IMR-90 (cell line): ENCODE measurements around the gene PRDX5. TPM values are rescaled to one million over a fixed set of nuclear protein-coding genes. Genes with fewer than 3 reads are reported as not detected.

Source experiments
- ATAC-seq: fragments of 200-7000 bp; cut with Tn5 transposase; 2 replicates; pipeline ENCODE4 v1.9.1; 2020; ENCODE audit warnings: low read depth, mild to moderate bottlenecking, moderate library complexity
- BruUV-seq: library from RNA; stranded (reverse); fragments of 400-500 nt; replicated peaks from 2 replicates; lab custom pipeline; 2021; lab: Mats Ljungman, UMichigan
- CTCF ChIA-PET: fragments of 300-600 bp; formaldehyde crosslinking; extraction: SDS; loops from one replicate; lab custom pipeline; 2021; ENCODE audit warnings: antibody characterized with exemption; lab: Yijun Ruan, JAX
- POLR2A ChIA-PET: fragments of 300-600 bp; sonication (Branson Sonifier 250); formaldehyde crosslinking; loops from one replicate; lab custom pipeline; 2022; ENCODE audit warnings: antibody characterized with exemption; ENCODE audit not compliant: unreplicated experiment; lab: Charles Lee
- DNase-seq: peaks from one replicate; pipeline ENCODE4 v3.0.0; 2013
- H2AFZ ChIP-seq: replicated peaks from 2 replicates; pipeline ENCODE3; 2013; ENCODE audit warnings: low read length, mild to moderate bottlenecking; ENCODE audit not compliant: poor library complexity
- H2AK5ac ChIP-seq: 2 replicates; pipeline ENCODE4 v1.6.1; 2013; ENCODE audit warnings: low read depth, low read length, inconsistent platforms
- H2AK9ac ChIP-seq: replicated peaks from 2 replicates; pipeline ENCODE3; 2013; ENCODE audit warnings: mild to moderate bottlenecking, low read depth, low read length, moderate library complexity; ENCODE audit not compliant: poor library complexity
- H2BK120ac ChIP-seq: 2 replicates; pipeline ENCODE4 v1.6.1; 2013; ENCODE audit warnings: low read depth, low read length, inconsistent platforms
- H2BK15ac ChIP-seq: 3 replicates; pipeline ENCODE4 v1.6.1; 2013; ENCODE audit warnings: low read depth, low read length, inconsistent platforms
- H2BK20ac ChIP-seq: 2 replicates; pipeline ENCODE4 v1.6.1; 2013; ENCODE audit warnings: low read depth, mild to moderate bottlenecking, inconsistent platforms, low read length, moderate library complexity
- H2BK5ac ChIP-seq: 2 replicates; pipeline ENCODE4 v1.6.1; 2013; ENCODE audit warnings: mild to moderate bottlenecking, low read depth, low read length, inconsistent platforms; ENCODE audit not compliant: poor library complexity, severe bottlenecking
- H3K14ac ChIP-seq: replicated peaks from 2 replicates; pipeline ENCODE4 v1.6.1; 2013; ENCODE audit warnings: low read depth, low read length, inconsistent platforms
- H3K18ac ChIP-seq: 2 replicates; pipeline ENCODE4 v1.6.1; 2013; ENCODE audit warnings: low read depth, low read length, control low read depth
- H3K23ac ChIP-seq: 2 replicates; pipeline ENCODE4 v1.6.1; 2013; ENCODE audit warnings: low read depth, low read length, inconsistent platforms
- H3K27ac ChIP-seq: 2 replicates; pipeline ENCODE4 v1.5.1; 2013; ENCODE audit warnings: mild to moderate bottlenecking, control low read depth, low read length; ENCODE audit not compliant: insufficient read depth
- H3K27me3 ChIP-seq: 2 replicates; pipeline ENCODE4 v1.6.1; 2013; ENCODE audit warnings: low read length; ENCODE audit not compliant: control insufficient read depth, insufficient read depth
- H3K36me3 ChIP-seq: 2 replicates; pipeline ENCODE4 v1.6.1; 2013; ENCODE audit warnings: low read length, mixed read lengths; ENCODE audit not compliant: control insufficient read depth, insufficient read depth
- H3K4ac ChIP-seq: 2 replicates; pipeline ENCODE4 v1.6.1; 2013; ENCODE audit warnings: low read depth, low read length, inconsistent platforms
- H3K4me1 ChIP-seq: 2 replicates; pipeline ENCODE4 v1.6.1; 2013; ENCODE audit warnings: low read length, mixed read lengths; ENCODE audit not compliant: control insufficient read depth, insufficient read depth
- H3K4me2 ChIP-seq: 2 replicates; pipeline ENCODE4 v1.6.1; 2013; ENCODE audit warnings: low read depth, mild to moderate bottlenecking, control low read depth, low read length, moderate library complexity
- H3K4me3 ChIP-seq: 2 replicates; pipeline ENCODE4 v1.5.1; 2013; ENCODE audit warnings: low read depth, mild to moderate bottlenecking, control low read depth, low read length, moderate library complexity; ENCODE audit not compliant: insufficient read depth
- H3K56ac ChIP-seq: 2 replicates; pipeline ENCODE4 v1.6.1; 2013; ENCODE audit warnings: low read length, inconsistent platforms; ENCODE audit not compliant: insufficient read depth; ENCODE audit errors: extremely low read depth
- H3K79me1 ChIP-seq, 2 experiments: 2 replicates each; pipeline ENCODE4 v1.6.1; 2013; ENCODE audit warnings: low read length in 2 of 2, inconsistent platforms in 1 of 2, low read depth in 1 of 2
- H3K9ac ChIP-seq: 2 replicates; pipeline ENCODE4 v1.6.1; 2013; ENCODE audit warnings: low read depth, low read length, control low read depth
- H3K9me1 ChIP-seq: 2 replicates; pipeline ENCODE4 v1.6.1; 2013; ENCODE audit warnings: low read length, inconsistent platforms; ENCODE audit not compliant: insufficient read depth
- H3K9me3 ChIP-seq: 2 replicates; pipeline ENCODE4 v1.6.1; 2013; ENCODE audit warnings: low read length; ENCODE audit not compliant: control insufficient read depth, insufficient read depth
- H4K20me1 ChIP-seq: 2 replicates; pipeline ENCODE4 v1.6.1; 2013; ENCODE audit warnings: low read length, inconsistent platforms; ENCODE audit not compliant: insufficient read depth
- H4K5ac ChIP-seq: 2 replicates; pipeline ENCODE4 v1.6.1; 2013; ENCODE audit warnings: mild to moderate bottlenecking, low read depth, low read length, control low read depth
- H4K8ac ChIP-seq, 2 experiments: 2 replicates each; pipeline ENCODE4 v1.6.1; 2013; ENCODE audit warnings: low read depth in 2 of 2, low read length in 2 of 2, control low read depth in 1 of 2, inconsistent platforms in 1 of 2
- H4K91ac ChIP-seq: 2 replicates; pipeline ENCODE4 v1.6.1; 2013; ENCODE audit warnings: low read depth, low read length, inconsistent platforms; ENCODE audit not compliant: insufficient read depth
- MAZ ChIP-seq: IDR thresholded peaks from 2 replicates; pipeline ENCODE4 v1.6.1; 2012; ENCODE audit warnings: low read depth, mild to moderate bottlenecking, low read length, improper control_type of control experiment, moderate library complexity, borderline replicate concordance
- NFE2L2 ChIP-seq: fragments of 150-350 bp; IDR thresholded peaks from 2 replicates; pipeline ENCODE4 v1.6.1; 2016; ENCODE audit warnings: low read depth, mild to moderate bottlenecking, low read length
- POLR2A ChIP-seq: IDR thresholded peaks from 2 replicates; pipeline ENCODE4 v1.6.1; 2012; ENCODE audit warnings: mild to moderate bottlenecking, low read depth, low read length
- WGBS, 2 experiments: methylation state at CpG; one replicate each; pipeline versions ENCODE4 v1.1.5 to v1.1.7; 2013; ENCODE audit warnings: missing lambda C conversion rate in 2 of 2; ENCODE audit not compliant: insufficient read length in 1 of 2; ENCODE audit errors: extremely low coverage in 2 of 2; 5-methylcytosine and 5-hydroxymethylcytosine counted together
- dilution Hi-C: fragments of 300-500 bp; cut with HindIII; formaldehyde crosslinking; loops from one replicate; pipeline ENCODE4 v1.14.3; 2018; ENCODE audit warnings: low sequenced_read_pairs; ENCODE audit not compliant: unreplicated experiment
- in situ Hi-C: fragments of 300-500 bp; cut with MboI; formaldehyde crosslinking; loops from 3 replicates; pipeline ENCODE4 v1.14.3; 2019; ENCODE audit warnings: low sequenced_read_pairs, inconsistent platforms, mixed read lengths
- intact Hi-C: fragments of 100-400 bp; cut with micrococcal nuclease; formaldehyde crosslinking; loops from 2 replicates; pipeline ENCODE4 v1.10.0; 2022
- polyA plus RNA-seq, 3 experiments: library from polyadenylated mRNA; depleted of rRNA; stranded (reverse); fragments of >200 nt; gene quantifications; 2 replicates each; pipeline ENCODE4 v1.2.3, GENCODE V29; 2012; ENCODE audit warnings: low replicate concordance in 1 of 3
- total RNA-seq: library from RNA; depleted of rRNA; stranded (reverse); fragments of >200 nt; gene quantifications from 2 replicates; pipeline ENCODE4 v1.2.3, GENCODE V29; 2012

PRDX5 gene
- total and polyA plus RNA-seq, 2 of the 4 experiments (the other 2 are of a cell fraction), result 120 to 292 TPM

DNA sequence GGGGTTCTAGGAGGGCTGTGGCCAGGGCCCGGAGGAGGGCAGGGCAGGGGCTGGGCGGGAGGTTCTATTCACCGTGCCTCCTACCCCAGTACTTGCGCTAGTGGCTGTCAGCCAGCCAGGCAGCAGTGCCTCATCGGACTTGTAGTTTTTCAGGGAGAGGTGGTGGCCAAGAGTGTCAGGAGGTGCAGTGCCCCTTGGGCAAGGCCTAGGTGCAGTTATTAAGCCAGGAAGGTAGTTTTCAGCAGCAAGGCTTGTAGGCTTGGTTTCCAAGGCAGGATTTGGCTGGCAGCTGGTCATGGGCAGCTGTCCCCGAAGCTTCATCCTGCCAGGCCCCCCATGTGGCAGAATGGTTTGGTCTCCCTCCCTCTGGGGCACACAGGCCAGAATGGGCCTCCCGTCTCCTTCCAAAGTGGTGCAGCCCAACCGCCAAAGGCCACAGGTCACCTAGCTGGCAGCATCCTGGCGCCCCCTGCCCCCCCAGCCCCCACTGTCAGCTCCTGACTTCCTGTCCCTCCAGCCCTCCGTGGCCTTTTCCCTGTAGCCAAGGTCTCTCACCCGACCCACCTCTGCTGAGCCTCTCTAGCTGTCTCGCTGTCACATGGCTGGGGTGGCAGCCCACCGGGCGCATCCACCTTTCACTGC lies 30.6 kb downstream of the PRDX5 start:
- Histone ChIP-seq H4K91ac (no peak overlapping the region), H3K36me3 (no peaks in the 10 kb centered on the region), H3K4ac (no peak overlapping the region), H4K20me1 (no peaks in the 10 kb centered on the region), H4K8ac (no peak overlapping the region), H4K5ac (no peak overlapping the region), H3K27me3 (peaks cover 2% of the 10 kb centered on the region; the same call in 1 of the 2 replicates), H3K9me1 (no peaks in the 10 kb centered on the region), H3K14ac (no peak overlapping the region), H2BK15ac (no peak overlapping the region), H3K56ac (no peak overlapping the region), H3K9ac (no peak overlapping the region), H2BK20ac (no peak overlapping the region), H2BK5ac (no peak overlapping the region), H3K27ac (no peak overlapping the region), H3K23ac (no peak overlapping the region), H3K4me3 (no peak overlapping the region), H2BK120ac (no peak overlapping the region), H2AK5ac (no peak overlapping the region), H3K9me3 (no peaks in the 10 kb centered on the region), H2AK9ac (no peak overlapping the region), H3K79me1 (no peaks in the 10 kb centered on the region), H2AFZ (peak overlapping the region; percentile 10), H3K4me1 (no peaks in the 10 kb centered on the region), H3K4me2 (no peak overlapping the region), H3K18ac (no peak overlapping the region)
- POLR2A ChIA-PET, result no interaction called here
- CTCF ChIA-PET, result no interaction called here
- dilution Hi-C loops, result no loop called here
- 47% methylated on average over 11 of the region's 14 CpGs; no CpG with 5 or more reads in 1 of the 2 experiments for WGBS, 2 experiments
- no TSS peak for BruUV-seq
- no peak for DNase-seq
- in situ Hi-C loops, result no loop called here
- no peak for TF ChIP-seq POLR2A
- no peak for TF ChIP-seq NFE2L2
- no peak for TF ChIP-seq MAZ
- intact Hi-C loops, result no loop called here
- ATAC-seq, result no peak
